DOHH2 (cell line): Measurements from ENCODE around the gene FILIP1L.

Experiments
- EZH2phosphoT487 ChIP-seq: fragments of 200-600 bp; sonication (generic); IDR thresholded peaks from 2 replicates; pipeline ENCODE4 v1.6.1; 2017; ENCODE audit warnings: borderline replicate concordance, mild to moderate bottlenecking, antibody characterized with exemption, low read length, moderate library complexity, mixed read lengths
- TF ChIP-seq, protein P1 (sequence below): fragments of 200-600 bp; sonication (generic); IDR thresholded peaks from one replicate; pipeline ENCODE4 v1.5.1; 2014; ENCODE audit warnings: antibody characterized with exemption, mild to moderate bottlenecking, low read depth, low read length; ENCODE audit not compliant: poor library complexity, severe bottlenecking

DNA sequence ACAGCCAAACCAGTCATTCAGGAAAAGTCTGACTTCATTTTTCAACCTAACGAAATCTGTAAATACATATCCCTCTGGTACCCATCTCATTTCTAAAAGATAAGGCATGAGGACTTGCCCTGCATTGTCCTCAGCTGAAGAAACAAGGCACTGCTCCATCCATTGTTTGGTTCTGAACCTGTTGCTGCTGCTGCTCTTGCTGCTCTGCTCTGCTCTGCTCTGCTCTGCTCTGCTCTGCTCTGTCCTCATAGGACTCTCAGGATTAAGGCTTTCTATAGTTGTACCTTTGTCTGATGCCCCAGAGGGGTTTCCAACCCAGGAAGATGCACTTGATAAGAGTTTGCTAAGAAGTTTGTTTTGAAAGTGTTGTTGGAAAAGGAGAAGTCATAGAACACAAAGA, 258.4 kb downstream of the FILIP1L start:
- TF ChIP-seq, protein P1, sequence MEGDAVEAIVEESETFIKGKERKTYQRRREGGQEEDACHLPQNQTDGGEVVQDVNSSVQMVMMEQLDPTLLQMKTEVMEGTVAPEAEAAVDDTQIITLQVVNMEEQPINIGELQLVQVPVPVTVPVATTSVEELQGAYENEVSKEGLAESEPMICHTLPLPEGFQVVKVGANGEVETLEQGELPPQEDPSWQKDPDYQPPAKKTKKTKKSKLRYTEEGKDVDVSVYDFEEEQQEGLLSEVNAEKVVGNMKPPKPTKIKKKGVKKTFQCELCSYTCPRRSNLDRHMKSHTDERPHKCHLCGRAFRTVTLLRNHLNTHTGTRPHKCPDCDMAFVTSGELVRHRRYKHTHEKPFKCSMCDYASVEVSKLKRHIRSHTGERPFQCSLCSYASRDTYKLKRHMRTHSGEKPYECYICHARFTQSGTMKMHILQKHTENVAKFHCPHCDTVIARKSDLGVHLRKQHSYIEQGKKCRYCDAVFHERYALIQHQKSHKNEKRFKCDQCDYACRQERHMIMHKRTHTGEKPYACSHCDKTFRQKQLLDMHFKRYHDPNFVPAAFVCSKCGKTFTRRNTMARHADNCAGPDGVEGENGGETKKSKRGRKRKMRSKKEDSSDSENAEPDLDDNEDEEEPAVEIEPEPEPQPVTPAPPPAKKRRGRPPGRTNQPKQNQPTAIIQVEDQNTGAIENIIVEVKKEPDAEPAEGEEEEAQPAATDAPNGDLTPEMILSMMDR: no peak
- TF ChIP-seq EZH2phosphoT487: no peak
